ENCODE data around the gene SLC35C1.

DNA sequence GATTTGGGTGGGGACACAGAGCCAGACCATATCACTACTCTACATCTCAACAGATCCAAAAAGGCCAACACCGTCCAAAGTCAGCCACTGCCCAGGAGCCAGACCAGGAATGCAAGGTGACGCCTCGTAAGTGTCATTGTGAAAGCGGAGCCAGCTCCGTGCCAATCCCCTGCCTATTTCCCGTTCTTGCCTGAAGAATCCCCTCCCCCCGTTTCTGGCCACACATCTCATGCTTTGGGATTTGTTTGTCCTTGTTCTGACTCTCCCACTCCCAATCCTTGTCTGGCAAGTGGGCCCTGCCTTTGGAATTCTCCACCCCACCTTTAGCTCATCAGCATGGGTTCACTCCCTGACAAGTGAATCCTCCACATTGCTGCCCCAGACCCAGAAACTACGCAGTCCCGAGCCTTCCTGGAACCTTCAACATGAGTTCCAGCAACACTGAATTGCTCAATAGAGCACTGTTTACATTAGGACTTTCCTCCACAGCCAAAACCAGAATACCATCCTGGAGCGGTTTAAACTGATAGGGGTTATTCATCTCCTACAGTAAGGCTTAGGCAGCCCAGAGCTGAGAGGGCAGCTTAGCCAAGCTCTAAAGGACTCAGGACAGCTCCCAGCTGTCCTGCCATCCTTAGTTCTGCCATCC lies 6.0 kb upstream of the SLC35C1 start:
- TF ChIP-seq TAF1 (IDR thresholded peaks at IDR 0.05; ENCODE audit: borderline replicate concordance, insufficient read depth, low read length) (no peak), POLR2AphosphoS5 (IDR thresholded peaks at IDR 0.05; ENCODE audit: low read depth, low read length) (no peak)
